BJ (cell line): ENCODE data around the gene ZNF184. TPM values are rescaled to one million over a fixed set of nuclear protein-coding genes. Genes with fewer than 3 reads are reported as not detected.
"Not testable (repeated sequence)": the region's sequence is repeated elsewhere in the genome, so short reads cannot be mapped to it uniquely, and the experiment has no call there.

ENCODE experiments used
- CTCF ChIA-PET: fragments of 350-600 bp; formaldehyde crosslinking; extraction: SDS; loops from one replicate; lab custom pipeline; 2021; ENCODE audit warnings: antibody characterized with exemption, inconsistent platforms; lab: Yijun Ruan, JAX
- POLR2A ChIA-PET: fragments of 300-600 bp; sonication (Branson Sonifier 250); formaldehyde crosslinking; extraction: SDS; loops from one replicate; lab custom pipeline; 2021; ENCODE audit warnings: antibody characterized with exemption; lab: Charles Lee
- DNase-seq: peaks from one replicate; pipeline ENCODE4 v3.0.0-alpha.2; 2011; ENCODE audit warnings: low read depth
- H3K27me3 ChIP-seq: 2 replicates; pipeline ENCODE4 v1.6.0; 2011; ENCODE audit warnings: low read length; ENCODE audit not compliant: control insufficient read depth, insufficient read depth
- H3K36me3 ChIP-seq: 2 replicates; pipeline ENCODE4 v1.5.1; 2011; ENCODE audit warnings: low read length; ENCODE audit not compliant: control insufficient read depth, insufficient read depth
- H3K4me3 ChIP-seq: 2 replicates; pipeline ENCODE4 v1.5.1; 2011; ENCODE audit warnings: low read depth, mild to moderate bottlenecking, control low read depth, low read length
- CTCF ChIP-seq: IDR thresholded peaks from 2 replicates; pipeline ENCODE4 v1.5.1; 2011; ENCODE audit warnings: low read depth, mild to moderate bottlenecking, control low read depth, inconsistent platforms, low read length, moderate library complexity; ENCODE audit not compliant: insufficient read depth
- polyA plus RNA-seq: library from polyadenylated mRNA; depleted of rRNA; stranded (reverse); fragments of >200 nt; gene quantifications from 2 replicates; pipeline ENCODE4 v1.2.3, GENCODE V29; 2011

The ZNF184 gene
- polyA plus RNA-seq, 1 experiment, result 1.8 TPM

- H3K36me3 ChIP-seq, result no peaks in the 10 kb centered on the region
- DNase-seq, result no peak
- ChIA-PET POLR2A (no interaction called here), CTCF (no interaction called here)
- H3K27me3 ChIP-seq, result no peaks in the 10 kb centered on the region
- H3K4me3 ChIP-seq, result no peak overlapping the region
- no peak for TF ChIP-seq CTCF
These were observed 43.9 kb downstream of the ZNF184 start for GRCh38 chr6:27428966-27429365.

- DNase-seq, result no peak
- CTCF ChIA-PET, result no interaction called here
These were observed 44.4 kb downstream of the ZNF184 start for GRCh38 chr6:27428502-27428901.

DNA sequence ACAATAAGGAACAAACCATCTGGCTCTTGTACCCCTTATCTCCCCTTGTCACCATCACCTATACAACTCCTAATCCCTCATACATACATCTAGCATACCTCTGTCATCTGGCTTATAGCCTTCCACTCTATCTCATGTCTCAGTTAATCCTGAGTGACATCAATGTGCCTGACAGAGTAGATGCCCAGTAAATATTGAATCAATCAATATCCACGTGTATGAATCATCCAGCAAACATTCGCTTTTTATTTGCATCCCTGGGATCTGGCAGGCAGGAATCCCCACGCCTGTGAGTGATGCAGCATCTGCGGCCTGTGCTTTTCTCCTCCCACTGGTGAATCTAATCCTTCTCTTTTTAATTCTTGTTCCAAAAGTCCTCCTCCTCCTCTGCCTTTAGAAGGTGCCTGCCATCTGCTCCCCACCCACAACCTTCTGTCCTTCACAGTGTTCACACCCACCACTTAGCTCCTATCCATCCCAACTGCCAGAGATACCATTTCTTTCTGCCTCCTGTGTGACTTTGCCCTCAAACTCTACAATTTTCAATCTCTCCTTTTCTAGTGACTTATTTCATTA, 46.8 kb downstream of the ZNF184 start:
- H3K36me3 ChIP-seq, result no peaks in the 10 kb centered on the region
- H3K27me3 ChIP-seq, result no peaks in the 10 kb centered on the region
- ChIA-PET POLR2A (no interaction called here), CTCF (no interaction called here)
- no peak overlapping the region for H3K4me3 ChIP-seq
- no peak for TF ChIP-seq CTCF
- no peak for DNase-seq

More at GRCh38 chr6:27428502-27428901, 44.4 kb downstream of the ZNF184 start:
- Histone ChIP-seq H3K36me3 (no peaks in the 10 kb centered on the region), H3K27me3 (no peaks in the 10 kb centered on the region), H3K4me3 (no peak overlapping the region)
- TF ChIP-seq CTCF, result no peak
- POLR2A ChIA-PET, result no interaction called here

- POLR2A ChIA-PET, H3K4me3 ChIP-seq, DNase-seq, CTCF ChIA-PET, H3K27me3 ChIP-seq, H3K36me3 ChIP-seq: not testable (repeated sequence)
These were observed 48.1 kb downstream of the ZNF184 start for GRCh38 chr6:27424851-27425250.

DNA sequence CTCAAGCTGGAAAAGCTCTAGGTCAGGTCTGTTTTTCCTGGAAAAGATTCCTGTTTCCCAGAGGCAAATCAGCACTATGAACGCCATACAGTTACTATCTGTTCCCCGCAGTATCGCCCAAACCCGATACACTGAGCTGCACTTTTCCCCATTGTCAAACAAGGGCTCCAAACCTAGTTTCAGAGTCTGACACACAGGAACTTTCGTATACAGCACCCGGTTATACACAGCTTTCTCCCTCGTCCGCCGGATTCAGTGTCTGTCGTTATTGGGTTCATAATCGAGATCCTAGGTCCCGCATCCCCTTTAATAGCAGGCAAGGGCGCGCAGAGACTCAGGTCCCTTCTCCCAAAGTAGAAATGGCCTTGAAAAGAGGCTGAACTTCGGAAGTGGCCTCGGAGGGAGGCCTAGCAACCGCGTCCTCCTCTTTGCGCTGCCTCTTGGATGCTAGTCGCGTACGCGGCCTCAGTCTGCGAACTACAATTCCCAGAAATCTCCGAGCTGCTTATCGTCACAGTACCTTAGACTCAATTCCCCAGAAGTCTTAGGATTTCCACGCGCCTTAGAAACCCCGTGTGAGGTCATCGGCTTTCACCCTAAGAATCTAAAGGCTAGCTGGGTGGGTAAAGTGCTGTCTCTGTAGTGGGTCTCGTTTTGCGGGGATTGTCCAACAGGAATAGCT, 50.1 kb downstream of the ZNF184 start:
- ChIA-PET POLR2A (no interaction called here), CTCF (no interaction called here)
- H3K36me3 ChIP-seq, result no peaks in the 10 kb centered on the region
- DNase-seq, result no peak
- no peak for TF ChIP-seq CTCF
- H3K4me3 ChIP-seq, result no peak overlapping the region
- H3K27me3 ChIP-seq, result no peaks in the 10 kb centered on the region

DNA sequence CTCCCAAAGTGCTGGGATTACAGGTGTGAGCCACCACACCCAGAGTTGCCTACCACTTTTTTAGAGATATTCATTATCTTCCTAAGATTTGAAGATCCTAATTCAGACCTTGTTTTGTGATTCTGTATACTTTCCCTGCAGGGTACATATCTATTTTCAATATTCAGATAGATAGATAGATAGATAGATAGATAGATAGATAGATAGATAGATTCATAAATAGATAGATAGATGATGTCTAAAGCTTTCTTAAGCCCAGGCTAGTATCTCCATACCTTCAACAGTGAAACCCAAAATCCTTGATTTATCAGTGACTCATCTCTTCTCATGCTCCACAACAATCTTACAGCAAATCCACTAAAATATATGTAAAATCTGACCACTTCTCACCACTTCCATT, 53.5 kb downstream of the ZNF184 start:
- POLR2A ChIA-PET, result no interaction called here
- CTCF ChIA-PET, result no interaction called here
- Histone ChIP-seq H3K27me3 (no peaks in the 10 kb centered on the region), H3K4me3 (no peak overlapping the region), H3K36me3 (no peaks in the 10 kb centered on the region)
- DNase-seq, result no peak
- TF ChIP-seq CTCF, result no peak
